Esophagus (tissue), 2 donors: ENCODE results near the gene SULT6B1. TPM values are rescaled to one million over a fixed set of nuclear protein-coding genes. Genes with fewer than 3 reads are reported as not detected.
A peak's percentile ranks its signal among the peaks of the same experiment; 100 is the strongest.
"Not testable (repeated sequence)": the region's sequence is repeated elsewhere in the genome, so short reads cannot be mapped to it uniquely, and the experiment has no call there.

Experiments used
- H3K27ac ChIP-seq, 2 donors: one replicate each; pipeline ENCODE4 v1.5.1; 2013; ENCODE audit warnings: low read depth in 2 of 2, mild to moderate bottlenecking in 2 of 2, inconsistent platforms in 1 of 2, low read length in 1 of 2, moderate library complexity in 1 of 2
- H3K27me3 ChIP-seq, 2 donors: one replicate each; pipeline ENCODE4 v1.6.1; 2013; ENCODE audit warnings: low read length in 2 of 2, control low read depth in 1 of 2, mild to moderate bottlenecking in 1 of 2; ENCODE audit not compliant: insufficient read depth in 2 of 2, control insufficient read depth in 1 of 2
- H3K36me3 ChIP-seq, 2 donors: one replicate each; pipeline ENCODE4 v1.6.1; 2013; ENCODE audit warnings: low read length in 1 of 2; ENCODE audit not compliant: control insufficient read depth in 2 of 2, insufficient read depth in 2 of 2
- H3K4me1 ChIP-seq, 2 donors: one replicate each; pipeline ENCODE4 v1.6.1; 2013; ENCODE audit warnings: low read length in 1 of 2; ENCODE audit not compliant: control insufficient read depth in 2 of 2, insufficient read depth in 2 of 2
- H3K4me3 ChIP-seq, 2 donors: one replicate each; pipeline ENCODE4 v1.5.1; 2013; ENCODE audit warnings: low read length in 2 of 2, mild to moderate bottlenecking in 2 of 2, low read depth in 1 of 2, moderate library complexity in 1 of 2
- H3K9me3 ChIP-seq, 2 donors: one replicate each; pipeline ENCODE4 v1.6.1; 2013; ENCODE audit warnings: mild to moderate bottlenecking in 2 of 2, low read depth in 1 of 2, low read length in 1 of 2, moderate library complexity in 1 of 2; ENCODE audit not compliant: control insufficient read depth in 2 of 2, insufficient read depth in 1 of 2
- WGBS, 2 donors: extraction: QIAGEN DNeasy Blood & Tissue Kit; methylation state at CpG; one replicate each; pipeline ENCODE4 v1.1.7; 2013; 5-methylcytosine and 5-hydroxymethylcytosine counted together
- polyA plus RNA-seq, 2 donors: library from polyadenylated mRNA; stranded (reverse); fragments of 200-250 nt; gene quantifications; one replicate each; pipeline ENCODE4 v1.2.3, GENCODE V29; 2013
- donor health status: healthy with polysubstance abuse.
- donor health status: Bipolar disorder and iron deficiency.

SULT6B1 gene
- polyA plus RNA-seq, 2 donors: not detected

DNA sequence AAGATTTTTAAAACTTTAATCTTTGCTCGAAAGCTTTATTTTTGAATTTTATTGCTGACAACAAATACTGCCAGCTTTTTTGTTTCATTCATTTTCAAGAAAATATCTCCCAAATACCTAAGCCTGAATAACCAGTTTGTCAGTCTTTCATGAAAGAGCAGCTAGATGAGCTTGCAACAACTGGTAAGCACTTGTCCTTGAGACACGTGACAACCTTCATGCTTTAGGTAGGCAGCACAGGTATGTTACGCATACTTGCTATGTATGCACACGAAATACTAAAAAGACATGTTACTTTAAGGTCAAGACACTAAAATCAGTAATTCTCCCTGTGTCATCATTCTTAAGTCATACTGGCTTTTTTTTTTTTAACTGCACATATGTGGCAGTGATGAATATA lies 30.6 kb upstream of the SULT6B1 start:
- Histone ChIP-seq H3K36me3 (no peaks in the 10 kb centered on the region), H3K27me3 (no peaks in the 10 kb centered on the region), H3K4me3 (peak overlapping the region in 1 of 2 donors; percentile 20), H3K27ac (peak overlapping the region in 1 of 2 donors; percentile 67), H3K4me1 (no peaks in the 10 kb centered on the region), H3K9me3 (no peaks in the 10 kb centered on the region)
- WGBS, 2 donors: 59 to 67% methylated on average over 4 of the region's 4 CpGs

DNA sequence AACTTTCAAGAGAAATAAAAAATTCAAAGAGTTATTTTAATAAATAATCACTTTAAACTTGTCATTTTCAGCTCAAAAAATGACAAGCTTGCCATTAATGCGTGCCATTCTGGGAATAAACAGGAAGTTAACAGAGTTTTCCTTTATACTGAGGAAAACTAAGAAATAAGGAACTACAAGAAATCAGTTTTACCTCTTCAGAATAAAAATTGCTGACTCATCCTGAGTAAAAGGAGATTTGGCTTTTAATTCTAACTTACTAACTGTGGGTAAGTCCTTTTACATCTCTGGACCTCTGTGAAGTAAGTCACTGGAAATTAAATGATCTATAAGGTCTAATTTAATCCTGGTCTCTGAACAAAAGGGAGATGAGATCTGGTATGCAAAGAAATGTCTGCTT lies 26.8 kb upstream of the SULT6B1 start:
- Histone ChIP-seq H3K4me1 (no peaks in the 10 kb centered on the region), H3K9me3 (no peaks in the 10 kb centered on the region), H3K4me3 (no peak overlapping the region), H3K27ac (no peak overlapping the region), H3K36me3 (peaks cover 3 to 4% of the 10 kb centered on the region in 2 donors), H3K27me3 (no peaks in the 10 kb centered on the region)
- WGBS, 2 donors: 86 to 92% methylated on average over 1 of the region's 1 CpG

DNA sequence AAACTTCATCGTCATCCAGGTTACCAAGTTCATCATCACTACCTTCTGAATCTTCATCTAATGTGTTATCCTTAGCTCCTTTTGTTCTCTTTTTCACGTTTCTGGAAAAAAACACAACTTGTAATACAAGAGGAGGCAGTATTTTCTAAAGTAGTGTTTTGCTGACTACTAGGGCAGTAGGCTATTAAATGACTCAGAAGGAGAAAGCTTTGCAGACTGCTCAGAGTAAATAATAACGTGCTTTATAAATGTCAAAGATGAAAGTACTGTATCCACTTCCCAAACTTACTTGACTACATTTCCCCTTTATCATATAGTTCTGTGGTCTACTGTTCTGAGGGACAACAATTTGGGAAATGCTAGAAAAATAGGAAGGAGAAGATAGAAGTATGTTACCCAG lies 23.5 kb upstream of the SULT6B1 start:
- WGBS, 2 donors: 71 to 86% methylated on average over 3 of the region's 3 CpGs

DNA sequence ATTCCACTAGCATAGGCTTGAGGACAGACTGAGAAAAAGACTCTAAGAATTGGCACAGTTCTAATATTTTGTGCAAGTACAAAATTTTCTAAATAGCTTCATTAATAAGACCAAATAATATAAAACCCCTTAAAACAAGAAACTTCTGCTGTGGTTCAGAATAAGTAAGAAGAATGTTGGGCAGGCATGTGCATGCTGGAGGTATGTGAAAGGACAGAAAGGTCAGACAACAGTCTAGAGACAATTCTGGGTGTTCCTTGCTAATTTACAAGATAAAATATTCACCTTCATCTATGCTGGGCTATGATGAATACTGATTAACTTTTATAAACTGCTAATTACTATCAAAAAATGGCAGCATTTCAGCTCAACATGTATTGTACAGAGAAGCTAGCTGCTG lies 22.7 kb upstream of the SULT6B1 start:
- H3K27ac ChIP-seq: no peak overlapping the region
- no peaks in the 10 kb centered on the region for H3K4me1 ChIP-seq
- peaks cover 4 to 6% of the 10 kb centered on the region in 2 donors for H3K36me3 ChIP-seq
- H3K27me3 ChIP-seq: no peaks in the 10 kb centered on the region
- H3K4me3 ChIP-seq: no peak overlapping the region
- peaks cover 0 to 2% of the 10 kb centered on the region in 2 donors for H3K9me3 ChIP-seq

More for the DNA sequence above, 23.5 kb upstream of the SULT6B1 start:
- H3K9me3 ChIP-seq: no peaks in the 10 kb centered on the region
- no peak overlapping the region for H3K4me3 ChIP-seq
- H3K27ac ChIP-seq: no peak overlapping the region
- H3K27me3 ChIP-seq: no peaks in the 10 kb centered on the region
- no peaks in the 10 kb centered on the region for H3K4me1 ChIP-seq
- H3K36me3 ChIP-seq: peaks cover 3 to 4% of the 10 kb centered on the region in 2 donors

DNA sequence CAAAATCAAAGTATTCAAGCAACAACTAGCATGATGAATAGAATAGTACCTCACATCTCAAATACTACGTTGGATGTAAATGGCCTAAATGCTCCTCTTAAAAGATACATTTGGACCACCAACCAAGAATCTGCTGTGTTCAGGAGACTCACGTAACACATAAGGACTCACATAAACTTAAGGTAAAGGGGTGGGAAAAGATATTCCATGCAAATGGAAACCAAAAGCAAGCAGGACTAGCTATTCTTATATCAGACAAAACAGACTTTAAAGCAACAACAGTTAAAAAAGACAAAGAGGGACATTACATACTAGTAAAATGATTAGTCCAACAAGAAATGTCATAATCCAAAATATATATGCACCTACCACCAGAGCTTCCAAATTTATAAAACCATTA lies 18.3 kb upstream of the SULT6B1 start:
- 98 to 99% methylated on average over 2 of the region's 2 CpGs for WGBS, 2 donors
- not testable (repeated sequence) for H3K36me3 ChIP-seq, H3K9me3 ChIP-seq, H3K4me3 ChIP-seq, H3K27me3 ChIP-seq, H3K27ac ChIP-seq, H3K4me1 ChIP-seq

DNA sequence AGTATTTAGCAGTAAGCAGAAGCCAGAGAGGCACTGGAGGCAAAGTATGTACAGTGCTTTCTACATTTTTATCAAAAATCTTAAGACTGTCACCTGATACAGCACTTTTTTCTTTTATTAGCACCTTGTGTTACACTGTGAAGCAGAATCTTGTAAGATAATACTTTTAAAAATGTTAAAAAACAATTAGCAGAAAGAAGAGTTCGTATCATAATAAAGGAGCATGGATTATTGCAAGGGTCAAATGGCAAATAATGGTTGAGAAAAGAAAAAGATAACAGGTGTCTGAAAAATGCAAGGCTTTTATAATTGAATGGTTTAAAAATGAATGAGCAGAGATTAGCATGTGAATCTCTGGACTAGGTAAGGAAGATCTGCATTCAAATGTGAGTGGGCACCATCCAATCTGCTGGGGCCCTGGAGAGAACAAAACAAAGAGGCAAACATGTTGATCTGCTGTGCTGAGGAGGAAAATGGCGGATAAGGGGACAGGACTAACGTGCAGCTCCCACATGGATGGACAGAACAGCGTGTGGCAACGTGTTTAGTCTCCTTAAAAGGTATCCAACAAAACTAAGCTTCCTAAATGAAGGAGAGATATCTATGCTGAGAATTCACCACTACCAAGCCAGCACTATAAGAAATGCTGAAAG lies 17.3 kb upstream of the SULT6B1 start:
- H3K36me3 ChIP-seq: peaks cover 0 to 9% of the 10 kb centered on the region in 2 donors
- no peaks in the 10 kb centered on the region for H3K27me3 ChIP-seq
- H3K27ac ChIP-seq: no peak overlapping the region
- no peaks in the 10 kb centered on the region for H3K4me1 ChIP-seq
- no peak overlapping the region for H3K4me3 ChIP-seq
- peaks cover 0 to 2% of the 10 kb centered on the region in 2 donors for H3K9me3 ChIP-seq
- 92 to 96% methylated on average over 5 of the region's 5 CpGs for WGBS, 2 donors

DNA sequence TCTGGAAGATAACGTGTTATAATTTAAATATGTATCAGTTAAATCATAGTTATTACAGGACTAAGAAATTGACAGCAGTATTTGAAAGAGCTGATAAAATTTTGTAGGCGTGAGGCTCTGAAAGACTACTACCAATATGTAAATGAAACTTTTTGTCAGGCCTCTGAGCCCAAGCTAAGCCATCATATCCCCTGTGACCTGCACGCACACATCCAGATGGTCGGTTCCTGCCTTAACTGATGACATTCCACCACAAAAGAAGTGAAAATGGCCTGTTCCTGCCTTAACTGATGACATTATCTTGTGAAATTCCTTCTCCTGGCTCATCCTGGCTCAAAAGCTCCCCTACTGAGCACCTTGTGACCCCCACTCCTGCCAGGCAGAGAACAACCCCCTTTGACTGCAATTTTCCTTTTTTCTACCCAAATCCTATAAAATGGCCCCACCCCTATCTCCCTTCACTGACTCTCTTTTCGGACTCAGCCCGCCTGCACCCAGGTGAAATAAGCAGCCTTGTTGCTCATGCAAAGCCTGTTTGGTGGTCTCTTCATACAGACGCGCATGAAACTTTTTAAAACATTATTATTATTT lies 16.7 kb upstream of the SULT6B1 start:
- peaks cover 2 to 11% of the 10 kb centered on the region in 2 donors for H3K36me3 ChIP-seq
- H3K27ac ChIP-seq: not testable (repeated sequence)
- WGBS, 2 donors: 86 to 89% methylated on average over 8 of the region's 8 CpGs

DNA sequence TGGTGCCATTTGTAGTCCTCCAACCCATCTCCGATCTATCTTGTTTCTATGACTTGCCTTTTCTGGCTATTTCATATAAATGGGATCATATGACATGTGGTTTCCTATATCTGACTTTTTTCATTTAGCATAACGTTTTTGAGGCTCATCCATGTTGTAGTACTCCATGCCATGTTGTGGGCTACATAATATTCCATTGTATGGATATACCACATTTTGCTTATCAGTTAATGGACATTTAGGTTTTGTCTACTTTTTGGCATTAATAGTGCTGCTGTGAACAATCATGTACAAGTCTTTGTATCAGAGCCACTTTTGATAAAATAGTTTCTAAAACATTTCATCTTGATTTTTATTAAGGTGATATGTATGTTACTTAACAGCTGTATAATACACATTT lies 15.2 kb upstream of the SULT6B1 start:
- H3K4me3 ChIP-seq: no peak overlapping the region
- H3K36me3 ChIP-seq: peaks cover 2 to 11% of the 10 kb centered on the region in 2 donors
- 89 to 94% methylated on average over 2 of the region's 2 CpGs for WGBS, 2 donors
- H3K4me1 ChIP-seq: no peaks in the 10 kb centered on the region
- no peaks in the 10 kb centered on the region for H3K27me3 ChIP-seq
- peaks cover 0 to 2% of the 10 kb centered on the region in 2 donors for H3K9me3 ChIP-seq
- H3K27ac ChIP-seq: no peak overlapping the region

More for the DNA sequence above, 16.7 kb upstream of the SULT6B1 start:
- H3K27me3 ChIP-seq, H3K4me3 ChIP-seq, H3K9me3 ChIP-seq, H3K4me1 ChIP-seq: not testable (repeated sequence)

DNA sequence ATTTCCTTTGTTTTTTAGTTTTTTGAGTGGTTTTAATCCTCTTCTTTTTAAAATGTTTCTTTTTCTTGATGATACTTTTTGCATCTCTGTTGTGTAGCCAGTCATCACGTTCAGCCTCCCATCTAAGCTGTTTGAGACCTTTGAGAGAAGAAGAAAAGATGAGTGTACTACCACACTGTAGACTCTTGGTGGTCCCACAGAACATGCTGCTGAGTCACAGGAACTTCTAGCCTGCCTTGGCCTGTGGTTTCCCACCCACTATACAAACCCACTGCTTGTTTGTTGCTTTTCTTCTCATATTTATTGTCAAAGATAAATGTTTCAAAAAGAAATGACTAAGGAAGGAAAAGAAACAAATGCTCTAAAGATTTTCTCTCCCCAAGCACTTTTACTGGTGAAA lies 13.3 kb upstream of the SULT6B1 start:
- Histone ChIP-seq H3K4me1 (peaks cover 0 to 4% of the 10 kb centered on the region in 2 donors), H3K4me3 (no peak overlapping the region), H3K36me3 (peaks cover 2 to 11% of the 10 kb centered on the region in 2 donors), H3K9me3 (peaks cover 0 to 2% of the 10 kb centered on the region in 2 donors), H3K27ac (no peak overlapping the region), H3K27me3 (no peaks in the 10 kb centered on the region)
- 78 to 88% methylated on average over 1 of the region's 1 CpG for WGBS, 2 donors

DNA sequence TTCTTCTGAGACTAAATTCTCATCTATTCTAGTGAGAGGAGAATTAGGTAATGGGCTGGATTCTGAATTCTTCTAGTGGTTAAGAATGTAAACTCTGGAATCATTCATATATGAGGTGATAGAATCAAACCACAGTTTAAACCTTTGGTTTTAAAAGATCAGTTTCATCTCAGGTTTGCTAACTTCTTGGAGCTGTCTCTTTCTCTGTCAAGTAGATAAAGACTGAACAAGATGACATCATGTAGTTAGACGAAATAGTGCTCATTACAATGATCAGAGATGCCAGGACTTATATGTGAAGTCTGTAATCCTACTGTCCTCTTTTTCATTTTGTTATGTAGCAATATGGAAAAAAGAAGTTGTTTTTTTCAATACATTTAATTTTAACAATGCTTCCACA lies 12.7 kb upstream of the SULT6B1 start:
- peaks cover 2 to 8% of the 10 kb centered on the region in 2 donors for H3K36me3 ChIP-seq
- no peak overlapping the region for H3K27ac ChIP-seq
- no peaks in the 10 kb centered on the region for H3K9me3 ChIP-seq
- WGBS, 2 donors: 61 to 68% methylated on average over 1 of the region's 1 CpG
- no peaks in the 10 kb centered on the region for H3K27me3 ChIP-seq
- peaks cover 0 to 4% of the 10 kb centered on the region in 2 donors for H3K4me1 ChIP-seq
- H3K4me3 ChIP-seq: no peak overlapping the region
